Hematopoietic multipotent progenitor cell treated with erythropoietin and hydrocortisone succinate and interleukin-3 and kit ligand, for 4 days (in vitro differentiated cells): ENCODE data around the gene LNP1.

Experiments used
- DNase-seq: peaks from one replicate; pipeline ENCODE4 v3.0.0-alpha.2; 2015

Gene LNP1

GRCh38 chr3:100482176-100482575 lies 80.8 kb downstream of the LNP1 start:
- DNase-seq: no peak

GRCh38 chr3:100483529-100483928 lies 82.2 kb downstream of the LNP1 start:
- DNase-seq: no peak

GRCh38 chr3:100486808-100487207 lies 85.5 kb downstream of the LNP1 start:
- DNase-seq: no peak

- no peak for DNase-seq
Observed at GRCh38 chr3:100489118-100489517, 87.8 kb downstream of the LNP1 start.

- peak; percentile 91 for DNase-seq
Observed at GRCh38 chr3:100492059-100493006, 91.0 kb downstream of the LNP1 start, which contains the start of gene TMEM45A. TSS of gene TMEM45A (plus strand) at chr3:100492619. CDS start at chr3:100555212, 62,593 bp downstream.

- DNase-seq: peak; percentile 25
Observed at GRCh38 chr3:100496711-100497261, 95.4 kb downstream of the LNP1 start.

GRCh38 chr3:100499651-100500050 lies 98.3 kb downstream of the LNP1 start:
- no peak for DNase-seq

- DNase-seq: peak; percentile 19
Observed at GRCh38 chr3:100500320-100500880, 99.1 kb downstream of the LNP1 start.

- no peak for DNase-seq
Observed at GRCh38 chr3:100503448-100503847, 102.1 kb downstream of the LNP1 start.
